Measurements from ENCODE around the gene DRC1.

DNA sequence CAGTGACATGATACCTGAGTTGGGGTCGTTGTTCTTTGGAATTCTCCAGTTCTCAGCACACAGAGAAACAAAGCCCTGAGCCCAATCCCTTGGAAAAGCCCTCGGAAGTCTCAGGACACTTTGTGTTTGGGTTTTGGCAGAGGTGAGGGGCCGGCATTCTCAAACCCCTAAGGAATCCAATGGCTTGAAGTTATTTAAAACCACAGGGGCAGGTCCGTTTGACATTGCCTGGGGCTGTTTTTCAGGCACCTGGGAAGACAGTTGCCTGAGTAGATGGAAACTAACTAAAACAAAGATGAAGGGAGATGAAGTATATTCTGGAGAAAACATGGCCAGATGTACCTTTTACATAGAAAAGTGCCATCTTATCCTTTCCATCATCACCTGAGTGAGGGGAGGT lies 98.7 kb downstream of the DRC1 start:
- TF ChIP-seq CTCF (IDR thresholded peaks at IDR 0.05; ENCODE audit: low read length) (no peak), EZH2phosphoT487 (IDR thresholded peaks at IDR 0.05; ENCODE audit: low read length) (no peak), EZH2 (optimal IDR thresholded peaks at IDR 0.05; ENCODE audit: low read depth, low read length) (no peak)
